Measurements from ENCODE around the gene AKAP13.

Gene AKAP13

DNA sequence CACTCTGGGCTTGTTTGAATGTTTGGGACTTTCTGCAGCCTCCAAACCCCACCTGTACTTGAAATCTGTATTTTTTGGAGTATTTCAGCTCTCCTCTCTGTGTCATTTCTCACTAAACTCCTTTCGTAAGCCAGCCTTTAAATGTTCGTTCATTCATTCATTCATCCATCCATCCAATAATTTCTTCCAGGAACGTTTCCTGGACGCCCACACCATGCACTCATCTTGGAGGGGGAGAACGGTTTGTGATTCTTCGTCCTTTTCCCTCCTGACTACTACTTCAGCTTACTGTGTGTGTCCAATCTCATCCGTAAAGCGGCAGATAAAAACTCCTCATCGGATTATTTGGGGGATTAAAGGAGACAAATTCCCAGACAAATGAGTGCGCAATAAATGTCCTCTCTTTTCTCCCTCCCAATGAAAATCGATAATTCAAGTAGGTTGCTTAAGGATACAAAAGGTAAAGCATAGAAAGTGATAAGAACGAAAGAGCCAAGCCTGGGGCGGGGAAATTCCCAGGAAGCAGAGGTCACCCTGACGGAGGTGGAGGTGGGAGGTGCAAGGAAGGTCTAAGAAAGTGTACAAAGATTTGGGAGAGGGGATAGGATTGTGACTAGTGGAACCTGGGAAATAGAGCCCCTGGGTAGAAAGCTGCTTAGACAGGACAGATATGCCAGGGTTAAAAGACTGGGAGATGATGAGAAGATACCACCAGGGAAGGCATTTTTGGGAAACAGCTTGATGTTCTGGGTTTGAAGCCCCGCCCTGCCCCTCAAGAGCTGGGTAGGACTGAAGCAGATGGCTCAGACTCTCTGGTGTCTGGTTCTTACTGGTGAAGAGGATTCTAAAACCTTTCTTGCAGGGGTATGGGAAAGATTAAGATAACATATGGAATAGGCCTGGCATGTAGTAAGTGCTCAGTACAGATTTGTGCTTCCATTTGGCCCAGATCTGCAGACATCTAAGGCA is 415.2 kb downstream of the AKAP13 start (continued):
- peak; percentile 50 for TF ChIP-seq ZNF600 (tag by site-specific recombination; IDR thresholded peaks at IDR 0.05)
- TF ChIP-seq, protein P1, sequence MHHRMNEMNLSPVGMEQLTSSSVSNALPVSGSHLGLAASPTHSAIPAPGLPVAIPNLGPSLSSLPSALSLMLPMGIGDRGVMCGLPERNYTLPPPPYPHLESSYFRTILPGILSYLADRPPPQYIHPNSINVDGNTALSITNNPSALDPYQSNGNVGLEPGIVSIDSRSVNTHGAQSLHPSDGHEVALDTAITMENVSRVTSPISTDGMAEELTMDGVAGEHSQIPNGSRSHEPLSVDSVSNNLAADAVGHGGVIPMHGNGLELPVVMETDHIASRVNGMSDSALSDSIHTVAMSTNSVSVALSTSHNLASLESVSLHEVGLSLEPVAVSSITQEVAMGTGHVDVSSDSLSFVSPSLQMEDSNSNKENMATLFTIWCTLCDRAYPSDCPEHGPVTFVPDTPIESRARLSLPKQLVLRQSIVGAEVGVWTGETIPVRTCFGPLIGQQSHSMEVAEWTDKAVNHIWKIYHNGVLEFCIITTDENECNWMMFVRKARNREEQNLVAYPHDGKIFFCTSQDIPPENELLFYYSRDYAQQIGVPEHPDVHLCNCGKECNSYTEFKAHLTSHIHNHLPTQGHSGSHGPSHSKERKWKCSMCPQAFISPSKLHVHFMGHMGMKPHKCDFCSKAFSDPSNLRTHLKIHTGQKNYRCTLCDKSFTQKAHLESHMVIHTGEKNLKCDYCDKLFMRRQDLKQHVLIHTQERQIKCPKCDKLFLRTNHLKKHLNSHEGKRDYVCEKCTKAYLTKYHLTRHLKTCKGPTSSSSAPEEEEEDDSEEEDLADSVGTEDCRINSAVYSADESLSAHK (tag by site-specific recombination; IDR thresholded peaks at IDR 0.05), result no peak
- TF ChIP-seq ZBTB20 (tag by site-specific recombination; IDR thresholded peaks at IDR 0.05), result peak; percentile 24; the same call in 1 of the 2 replicates
- TF ChIP-seq ZNF768 (tag by site-specific recombination; IDR thresholded peaks at IDR 0.05), result no peak
- TF ChIP-seq REPIN1 (tag by site-specific recombination; IDR thresholded peaks at IDR 0.05; ENCODE audit: low read depth), result no peak
- TF ChIP-seq ZNF274 (IDR thresholded peaks at IDR 0.05; ENCODE audit: low read length), result no peak
- TF ChIP-seq ZNF274 (tag by site-specific recombination; IDR thresholded peaks at IDR 0.05; ENCODE audit: borderline replicate concordance), result no peak
- TF ChIP-seq, protein P2, sequence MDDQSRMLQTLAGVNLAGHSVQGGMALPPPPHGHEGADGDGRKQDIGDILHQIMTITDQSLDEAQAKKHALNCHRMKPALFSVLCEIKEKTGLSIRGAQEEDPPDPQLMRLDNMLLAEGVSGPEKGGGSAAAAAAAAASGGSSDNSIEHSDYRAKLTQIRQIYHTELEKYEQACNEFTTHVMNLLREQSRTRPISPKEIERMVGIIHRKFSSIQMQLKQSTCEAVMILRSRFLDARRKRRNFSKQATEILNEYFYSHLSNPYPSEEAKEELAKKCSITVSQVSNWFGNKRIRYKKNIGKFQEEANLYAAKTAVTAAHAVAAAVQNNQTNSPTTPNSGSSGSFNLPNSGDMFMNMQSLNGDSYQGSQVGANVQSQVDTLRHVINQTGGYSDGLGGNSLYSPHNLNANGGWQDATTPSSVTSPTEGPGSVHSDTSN (CRISPR knock-in tag; IDR thresholded peaks at IDR 0.05), result no peak
- no peak for TF ChIP-seq ZNF785 (tag by site-specific recombination; IDR thresholded peaks at IDR 0.05)
- no peak for TF ChIP-seq ZNF837 (tag by site-specific recombination; IDR thresholded peaks at IDR 0.05)
- no peak for TF ChIP-seq ZNF701 (tag by site-specific recombination; IDR thresholded peaks at IDR 0.05)
- peak; percentile 90 for TF ChIP-seq ZBTB17 (tag by site-specific recombination; IDR thresholded peaks at IDR 0.05)
- TF ChIP-seq, protein P3, sequence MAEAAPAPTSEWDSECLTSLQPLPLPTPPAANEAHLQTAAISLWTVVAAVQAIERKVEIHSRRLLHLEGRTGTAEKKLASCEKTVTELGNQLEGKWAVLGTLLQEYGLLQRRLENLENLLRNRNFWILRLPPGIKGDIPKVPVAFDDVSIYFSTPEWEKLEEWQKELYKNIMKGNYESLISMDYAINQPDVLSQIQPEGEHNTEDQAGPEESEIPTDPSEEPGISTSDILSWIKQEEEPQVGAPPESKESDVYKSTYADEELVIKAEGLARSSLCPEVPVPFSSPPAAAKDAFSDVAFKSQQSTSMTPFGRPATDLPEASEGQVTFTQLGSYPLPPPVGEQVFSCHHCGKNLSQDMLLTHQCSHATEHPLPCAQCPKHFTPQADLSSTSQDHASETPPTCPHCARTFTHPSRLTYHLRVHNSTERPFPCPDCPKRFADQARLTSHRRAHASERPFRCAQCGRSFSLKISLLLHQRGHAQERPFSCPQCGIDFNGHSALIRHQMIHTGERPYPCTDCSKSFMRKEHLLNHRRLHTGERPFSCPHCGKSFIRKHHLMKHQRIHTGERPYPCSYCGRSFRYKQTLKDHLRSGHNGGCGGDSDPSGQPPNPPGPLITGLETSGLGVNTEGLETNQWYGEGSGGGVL (tag by site-specific recombination; IDR thresholded peaks at IDR 0.05), result 0 out of 2 replicates have a peak, but pooled peaks have one; percentile 5
- TF ChIP-seq ZNF776 (tag by site-specific recombination; IDR thresholded peaks at IDR 0.05; ENCODE audit: borderline replicate concordance), result no peak
- TF ChIP-seq, protein P4, sequence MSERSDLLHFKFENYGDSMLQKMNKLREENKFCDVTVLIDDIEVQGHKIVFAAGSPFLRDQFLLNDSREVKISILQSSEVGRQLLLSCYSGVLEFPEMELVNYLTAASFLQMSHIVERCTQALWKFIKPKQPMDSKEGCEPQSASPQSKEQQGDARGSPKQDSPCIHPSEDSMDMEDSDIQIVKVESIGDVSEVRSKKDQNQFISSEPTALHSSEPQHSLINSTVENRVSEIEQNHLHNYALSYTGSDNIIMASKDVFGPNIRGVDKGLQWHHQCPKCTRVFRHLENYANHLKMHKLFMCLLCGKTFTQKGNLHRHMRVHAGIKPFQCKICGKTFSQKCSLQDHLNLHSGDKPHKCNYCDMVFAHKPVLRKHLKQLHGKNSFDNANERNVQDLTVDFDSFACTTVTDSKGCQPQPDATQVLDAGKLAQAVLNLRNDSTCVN (tag by site-specific recombination; optimal IDR thresholded peaks at IDR 0.05), result peak; percentile 11
- TF ChIP-seq, protein P5, sequence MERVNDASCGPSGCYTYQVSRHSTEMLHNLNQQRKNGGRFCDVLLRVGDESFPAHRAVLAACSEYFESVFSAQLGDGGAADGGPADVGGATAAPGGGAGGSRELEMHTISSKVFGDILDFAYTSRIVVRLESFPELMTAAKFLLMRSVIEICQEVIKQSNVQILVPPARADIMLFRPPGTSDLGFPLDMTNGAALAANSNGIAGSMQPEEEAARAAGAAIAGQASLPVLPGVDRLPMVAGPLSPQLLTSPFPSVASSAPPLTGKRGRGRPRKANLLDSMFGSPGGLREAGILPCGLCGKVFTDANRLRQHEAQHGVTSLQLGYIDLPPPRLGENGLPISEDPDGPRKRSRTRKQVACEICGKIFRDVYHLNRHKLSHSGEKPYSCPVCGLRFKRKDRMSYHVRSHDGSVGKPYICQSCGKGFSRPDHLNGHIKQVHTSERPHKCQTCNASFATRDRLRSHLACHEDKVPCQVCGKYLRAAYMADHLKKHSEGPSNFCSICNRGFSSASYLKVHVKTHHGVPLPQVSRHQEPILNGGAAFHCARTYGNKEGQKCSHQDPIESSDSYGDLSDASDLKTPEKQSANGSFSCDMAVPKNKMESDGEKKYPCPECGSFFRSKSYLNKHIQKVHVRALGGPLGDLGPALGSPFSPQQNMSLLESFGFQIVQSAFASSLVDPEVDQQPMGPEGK (tag by site-specific recombination; IDR thresholded peaks at IDR 0.05), result no peak
- no peak for TF ChIP-seq ZNF221 (tag by site-specific recombination; IDR thresholded peaks at IDR 0.05; ENCODE audit: borderline replicate concordance)
- TF ChIP-seq HOXA7 (CRISPR knock-in tag; IDR thresholded peaks at IDR 0.05; ENCODE audit: borderline replicate concordance), result no peak
- no peak for TF ChIP-seq ZNF174 (tag by site-specific recombination; IDR thresholded peaks at IDR 0.05)
- TF ChIP-seq BCL11B (tag by site-specific recombination; IDR thresholded peaks at IDR 0.05; ENCODE audit: low read depth), result no peak
- TF ChIP-seq KLF9 (tag by site-specific recombination; IDR thresholded peaks at IDR 0.05; ENCODE audit: low read depth), result no peak
- no peak for TF ChIP-seq ZBTB8A (tag by site-specific recombination; IDR thresholded peaks at IDR 0.05)
- TF ChIP-seq, protein P6, sequence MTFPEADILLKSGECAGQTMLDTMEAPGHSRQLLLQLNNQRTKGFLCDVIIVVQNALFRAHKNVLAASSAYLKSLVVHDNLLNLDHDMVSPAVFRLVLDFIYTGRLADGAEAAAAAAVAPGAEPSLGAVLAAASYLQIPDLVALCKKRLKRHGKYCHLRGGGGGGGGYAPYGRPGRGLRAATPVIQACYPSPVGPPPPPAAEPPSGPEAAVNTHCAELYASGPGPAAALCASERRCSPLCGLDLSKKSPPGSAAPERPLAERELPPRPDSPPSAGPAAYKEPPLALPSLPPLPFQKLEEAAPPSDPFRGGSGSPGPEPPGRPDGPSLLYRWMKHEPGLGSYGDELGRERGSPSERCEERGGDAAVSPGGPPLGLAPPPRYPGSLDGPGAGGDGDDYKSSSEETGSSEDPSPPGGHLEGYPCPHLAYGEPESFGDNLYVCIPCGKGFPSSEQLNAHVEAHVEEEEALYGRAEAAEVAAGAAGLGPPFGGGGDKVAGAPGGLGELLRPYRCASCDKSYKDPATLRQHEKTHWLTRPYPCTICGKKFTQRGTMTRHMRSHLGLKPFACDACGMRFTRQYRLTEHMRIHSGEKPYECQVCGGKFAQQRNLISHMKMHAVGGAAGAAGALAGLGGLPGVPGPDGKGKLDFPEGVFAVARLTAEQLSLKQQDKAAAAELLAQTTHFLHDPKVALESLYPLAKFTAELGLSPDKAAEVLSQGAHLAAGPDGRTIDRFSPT (tag by site-specific recombination; IDR thresholded peaks at IDR 0.05), result no peak
- TF ChIP-seq ZNF24 (tag by site-specific recombination; IDR thresholded peaks at IDR 0.05), result peak; percentile 92
- TF ChIP-seq ZNF391 (tag by site-specific recombination; IDR thresholded peaks at IDR 0.05; ENCODE audit: borderline replicate concordance, low read depth), result peak; percentile 39; the same call in 1 of the 2 replicates
- TF ChIP-seq ZFHX2 (tag by site-specific recombination; conservative IDR thresholded peaks at IDR 0.05), result peak; percentile 48
- no peak for TF ChIP-seq ZNF610 (tag by site-specific recombination; IDR thresholded peaks at IDR 0.05; ENCODE audit: borderline replicate concordance)
- TF ChIP-seq ZNF140 (tag by site-specific recombination; IDR thresholded peaks at IDR 0.05), result no peak

Measured in HEK293 (cell line).